Breast epithelium (tissue), 4 donors: ENCODE data around the gene GALM. TPM values are rescaled to one million over a fixed set of nuclear protein-coding genes. Genes with fewer than 3 reads are reported as not detected.
"Not testable (repeated sequence)": the region's sequence is repeated elsewhere in the genome, so short reads cannot be mapped to it uniquely, and the experiment has no call there.

Experiments
- DNase-seq, 2 donors: peaks; one replicate each; pipeline ENCODE4 v3.0.0-alpha.2; 2019; ENCODE audit warnings: low spot score in 2 of 2
- H3K27ac ChIP-seq, 2 donors: fragments of 200-600 bp; sonication (generic) in 1 of 2; one replicate each; pipeline ENCODE4 v1.5.1; 2016 to 2019; ENCODE audit warnings: mild to moderate bottlenecking in 1 of 2
- H3K27me3 ChIP-seq, 2 donors: fragments of 200-600 bp; sonication (generic) in 1 of 2; one replicate each; pipeline versions ENCODE4 v1.5.1 to v1.6.0; 2017 to 2019; ENCODE audit warnings: control low read depth in 1 of 2, mild to moderate bottlenecking in 1 of 2
- H3K36me3 ChIP-seq: fragments of 200-600 bp; one replicate; pipeline ENCODE4 v1.5.1; 2019
- H3K4me1 ChIP-seq, 2 donors: fragments of 200-600 bp; sonication (generic); one replicate each; pipeline ENCODE4 v1.5.1; 2016 to 2019; ENCODE audit warnings: control low read depth in 1 of 2
- H3K4me3 ChIP-seq, 3 donors: fragments of 200-600 bp; sonication (generic); 1 replicate in 2 of 3; 2 replicates in 1 of 3; pipeline ENCODE4 v1.5.1; 2016 to 2019; ENCODE audit warnings: mild to moderate bottlenecking in 3 of 3, moderate library complexity in 2 of 3
- H3K9me3 ChIP-seq, 2 donors: fragments of 200-600 bp; sonication (generic) in 1 of 2; one replicate each; pipeline ENCODE4 v1.5.1; 2016 to 2019; ENCODE audit warnings: control low read depth in 1 of 2
- CTCF ChIP-seq, 3 donors: fragments of 450-650 bp; IDR thresholded peaks; one replicate each; pipeline ENCODE4 v1.5.1; 2016 to 2017; ENCODE audit warnings: antibody characterized with exemption in 3 of 3, mild to moderate bottlenecking in 3 of 3, moderate library complexity in 3 of 3
- POLR2A ChIP-seq: fragments of 450-650 bp; IDR thresholded peaks from one replicate; pipeline ENCODE4 v1.6.1; 2016; ENCODE audit warnings: antibody characterized with exemption, mild to moderate bottlenecking, moderate library complexity
- POLR2AphosphoS5 ChIP-seq, 3 donors: sonication (generic); formaldehyde crosslinking; IDR thresholded peaks; one replicate each; pipeline ENCODE4 v1.6.1; 2017; ENCODE audit warnings: antibody characterized with exemption in 3 of 3
- intact Hi-C: fragments of 100-400 bp; cut with DNase I; formaldehyde crosslinking; loops from one replicate; pipeline ENCODE4 v1.15.1; 2023; ENCODE audit warnings: low total_unique reads
- total RNA-seq, 3 donors: library from RNA; depleted of rRNA; stranded (reverse); fragments of >200 nt; gene quantifications; one replicate each; pipeline ENCODE4 v1.1.0, GENCODE V29; 2016

Gene GALM
- total RNA-seq, 3 donors from 2014 or later = 12.1 to 29.9 (median 22.5) TPM

GRCh38 chr2:38671303-38671702 lies 5.4 kb downstream of the GALM start:
- Histone ChIP-seq H3K27me3 (no peaks in the 10 kb centered on the region), H3K36me3 (no peaks in the 10 kb centered on the region), H3K4me1 (no peaks in the 10 kb centered on the region), H3K27ac (no peak overlapping the region), H3K9me3 (no peaks in the 10 kb centered on the region), H3K4me3 (no peak overlapping the region)
- DNase-seq = no peak
- TF ChIP-seq POLR2AphosphoS5 (IDR thresholded peaks at IDR 0.05) (no peak), POLR2A (no peak), CTCF (IDR thresholded peaks at IDR 0.05) (no peak)
- intact Hi-C loops = no loop called here

GRCh38 chr2:38671946-38672345 lies 6.0 kb downstream of the GALM start:
- Histone ChIP-seq H3K27me3 (no peaks in the 10 kb centered on the region), H3K4me1 (no peaks in the 10 kb centered on the region), H3K4me3 (no peak overlapping the region), H3K36me3 (no peaks in the 10 kb centered on the region), H3K27ac (no peak overlapping the region), H3K9me3 (no peaks in the 10 kb centered on the region)
- no peak for DNase-seq
- intact Hi-C loops = no loop called here
- no peak for TF ChIP-seq POLR2AphosphoS5 (IDR thresholded peaks at IDR 0.05)
- TF ChIP-seq CTCF (IDR thresholded peaks at IDR 0.05) = no peak
- TF ChIP-seq POLR2A = no peak

DNA sequence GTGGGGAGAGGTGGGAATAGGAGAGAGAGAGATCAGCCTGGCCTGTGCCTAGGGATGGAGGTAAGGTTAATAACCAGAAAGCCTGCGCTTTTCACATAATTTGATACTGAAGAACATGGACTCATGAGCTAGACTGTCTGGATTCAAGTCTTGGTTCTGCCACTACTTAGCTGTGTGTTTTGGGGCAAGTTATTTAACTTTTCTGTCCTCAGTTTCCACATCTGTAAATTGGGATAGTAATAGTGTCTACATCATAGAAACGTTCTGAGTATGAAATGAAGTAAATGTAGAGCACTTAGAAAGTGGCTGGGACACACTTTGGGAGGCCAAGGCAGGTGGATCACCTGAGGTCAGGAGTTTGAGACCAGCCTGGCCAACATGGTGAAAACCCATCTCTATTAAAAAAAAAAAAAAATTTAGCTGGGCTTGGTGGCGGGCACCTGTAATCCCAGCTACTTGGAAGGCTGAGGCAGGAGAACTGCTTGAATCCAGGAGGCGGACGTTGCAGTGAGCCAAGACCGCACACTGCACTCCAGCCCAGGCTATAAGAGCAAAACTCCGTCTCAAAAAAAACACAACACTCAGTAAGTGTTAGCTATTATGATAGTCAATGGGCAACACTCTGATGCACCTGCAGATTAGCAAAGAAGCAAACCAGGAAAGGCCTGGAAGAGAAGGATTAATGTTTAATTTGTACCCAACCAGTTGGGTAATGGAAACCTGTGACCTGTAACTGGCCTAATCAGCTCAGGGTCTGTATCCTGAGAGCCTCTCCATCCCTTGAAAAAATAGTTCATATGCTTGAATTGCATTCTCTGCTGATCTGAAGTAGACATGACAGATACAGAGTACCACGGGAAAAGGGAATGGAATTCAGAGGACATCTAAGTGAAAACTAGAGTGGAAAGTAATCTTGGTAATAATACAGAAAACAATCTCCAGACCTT lies 6.8 kb downstream of the GALM start:
- Histone ChIP-seq H3K4me1 (no peaks in the 10 kb centered on the region), H3K9me3 (no peaks in the 10 kb centered on the region), H3K27me3 (no peaks in the 10 kb centered on the region), H3K36me3 (no peaks in the 10 kb centered on the region), H3K4me3 (no peak overlapping the region), H3K27ac (no peak overlapping the region)
- intact Hi-C loops = no loop called here
- TF ChIP-seq POLR2A (no peak), CTCF (IDR thresholded peaks at IDR 0.05) (no peak), POLR2AphosphoS5 (IDR thresholded peaks at IDR 0.05) (no peak)
- DNase-seq = no peak

GRCh38 chr2:38676681-38677080 lies 10.8 kb downstream of the GALM start:
- TF ChIP-seq POLR2AphosphoS5 (IDR thresholded peaks at IDR 0.05) (no peak), CTCF (IDR thresholded peaks at IDR 0.05) (no peak), POLR2A (no peak)
- H3K4me3 ChIP-seq = no peak overlapping the region
- intact Hi-C loops = no loop called here
- DNase-seq = no peak
- H3K9me3 ChIP-seq = no peaks in the 10 kb centered on the region
- H3K27me3 ChIP-seq = no peaks in the 10 kb centered on the region
- H3K27ac ChIP-seq = no peak overlapping the region
- H3K36me3 ChIP-seq = no peaks in the 10 kb centered on the region
- H3K4me1 ChIP-seq = no peaks in the 10 kb centered on the region

DNA sequence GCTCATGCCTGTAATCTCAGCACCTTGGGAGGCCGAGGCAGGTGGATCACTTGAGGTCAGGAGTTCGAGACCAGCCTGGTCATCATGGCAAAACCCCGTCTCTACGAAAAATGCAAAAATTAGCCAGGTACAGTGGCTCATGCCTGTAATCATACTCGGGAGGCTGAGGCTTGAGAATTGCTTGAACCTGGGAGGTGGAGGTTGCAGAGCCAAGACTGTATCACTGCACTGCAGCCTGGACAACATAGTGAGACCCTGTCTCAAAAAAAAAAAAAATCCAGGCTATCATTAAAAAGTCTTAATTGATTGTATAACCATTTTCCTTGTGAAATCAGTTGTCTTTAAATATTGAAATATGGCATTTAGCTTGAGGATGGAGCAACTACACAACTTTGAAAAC lies 15.0 kb downstream of the GALM start:
- H3K4me3 ChIP-seq, H3K27ac ChIP-seq, H3K4me1 ChIP-seq, H3K36me3 ChIP-seq, DNase-seq, H3K9me3 ChIP-seq, H3K27me3 ChIP-seq, intact Hi-C loops: not testable (repeated sequence)
